Keratinocyte (primary cell): ENCODE measurements around the gene IFNG-AS1. TPM values are rescaled to one million over a fixed set of nuclear protein-coding genes. Genes with fewer than 3 reads are reported as not detected.

ENCODE experiments used
- DNase-seq: peaks from one replicate; pipeline ENCODE4 v3.0.0-alpha.2; 2011; ENCODE audit warnings: low read depth, missing footprints, low spot score
- FAIRE-seq: peaks from 2 replicates; lab custom pipeline; 2011; peaks lifted over from hg19 to GRCh38; lab: Jason Lieb, UNC
- H2AFZ ChIP-seq: 2 replicates; pipeline ENCODE4 v1.6.0; 2012; ENCODE audit warnings: low read length, control low read depth, inconsistent platforms; ENCODE audit not compliant: control insufficient read depth
- H3K27ac ChIP-seq: 2 replicates; pipeline ENCODE4 v1.5.1; 2011; ENCODE audit warnings: low read length; ENCODE audit not compliant: control insufficient read depth, insufficient read depth
- H3K27me3 ChIP-seq: 3 replicates; pipeline ENCODE4 v1.6.0; 2011; ENCODE audit warnings: low read length; ENCODE audit not compliant: control insufficient read depth, insufficient read depth; ENCODE audit errors: extremely low read depth
- H3K36me3 ChIP-seq, 2 experiments: 2 replicates in 1 of 2; 3 replicates in 1 of 2; pipeline ENCODE4 v1.5.1; 2011; ENCODE audit warnings: low read length in 2 of 2, mild to moderate bottlenecking in 1 of 2; ENCODE audit not compliant: control insufficient read depth in 2 of 2, insufficient read depth in 2 of 2; ENCODE audit errors: extremely low read depth in 1 of 2
- H3K4me1 ChIP-seq: 3 replicates; pipeline ENCODE4 v1.5.1; 2011; ENCODE audit warnings: low read length; ENCODE audit not compliant: control insufficient read depth, insufficient read depth; ENCODE audit errors: extremely low read depth
- H3K4me2 ChIP-seq: 3 replicates; pipeline ENCODE4 v1.6.0; 2011; ENCODE audit warnings: low read depth, low read length; ENCODE audit not compliant: control insufficient read depth, insufficient read depth; ENCODE audit errors: extremely low read depth
- H3K4me3 ChIP-seq, 3 experiments: fragments of 200-600 bp in 1 of 3; sonication (generic) in 1 of 3; 2 replicates in 2 of 3; 3 replicates in 1 of 3; pipeline ENCODE4 v1.5.1; 2011 to 2016; ENCODE audit warnings: low read length in 3 of 3, mild to moderate bottlenecking in 3 of 3, control low read depth in 2 of 3, inconsistent platforms in 1 of 3, low read depth in 1 of 3, mixed read lengths in 1 of 3, mixed run types in 1 of 3, moderate library complexity in 1 of 3; ENCODE audit not compliant: control insufficient read depth in 2 of 3, insufficient read depth in 2 of 3; ENCODE audit errors: extremely low read depth in 1 of 3
- H3K79me2 ChIP-seq: 2 replicates; pipeline ENCODE4 v1.6.0; 2012; ENCODE audit warnings: low read length; ENCODE audit not compliant: control insufficient read depth, insufficient read depth
- H3K9ac ChIP-seq: 3 replicates; pipeline ENCODE4 v1.6.0; 2011; ENCODE audit warnings: low read length; ENCODE audit not compliant: control insufficient read depth, insufficient read depth; ENCODE audit errors: extremely low read depth
- H3K9me1 ChIP-seq: 3 replicates; pipeline ENCODE4 v1.6.0; 2011; ENCODE audit warnings: low read length; ENCODE audit not compliant: control insufficient read depth, insufficient read depth; ENCODE audit errors: extremely low read depth
- H3K9me3 ChIP-seq: 2 replicates; pipeline ENCODE4 v1.5.1; 2012; ENCODE audit warnings: low read depth, low read length; ENCODE audit not compliant: control insufficient read depth
- H4K20me1 ChIP-seq: 3 replicates; pipeline ENCODE4 v1.6.0; 2011; ENCODE audit warnings: low read length; ENCODE audit not compliant: control insufficient read depth, insufficient read depth; ENCODE audit errors: extremely low read depth
- CTCF ChIP-seq, 3 experiments: IDR thresholded peaks in 1 of 3; conservative IDR thresholded peaks in 1 of 3; optimal IDR thresholded peaks in 1 of 3; 2 replicates in 2 of 3; 3 replicates in 1 of 3; pipeline versions ENCODE3 to v1.5.1; 2011; ENCODE audit warnings: low read length in 3 of 3, mild to moderate bottlenecking in 3 of 3, moderate library complexity in 2 of 3, control low read depth in 1 of 3, inconsistent platforms in 1 of 3; ENCODE audit not compliant: insufficient read depth in 2 of 3; ENCODE audit errors: extremely low read depth in 1 of 3
- EZH2 ChIP-seq: IDR thresholded peaks from one replicate; pipeline ENCODE4 v1.6.1; 2012; ENCODE audit warnings: inconsistent platforms, mild to moderate bottlenecking, low read length, moderate library complexity
- dilution Hi-C: fragments of 300-500 bp; cut with MboI; formaldehyde crosslinking; loops from one replicate; pipeline ENCODE4 v1.7.0; 2020; ENCODE audit warnings: low sequenced_read_pairs; ENCODE audit not compliant: extremely low pct_ligation_motif_present
- polyA plus RNA-seq, 5 experiments: library from polyadenylated mRNA; depleted of rRNA in 3 of 5; stranded (reverse) in 3 of 5; stranded (forward) in 1 of 5; unstranded in 1 of 5; fragments of >200 nt; gene quantifications; 1 replicate in 1 of 5; 2 replicates in 3 of 5; 3 replicates in 1 of 5; pipeline versions ENCODE4 v1.2.1 to v1.2.3, GENCODE V29; 2011 to 2012; ENCODE audit warnings: missing spikeins in 2 of 5, low read depth in 1 of 5, low replicate concordance in 1 of 5

Gene IFNG-AS1
- polyA plus RNA-seq, 1 donor (not counting 4 experiments of a cell fraction or from before 2014, with no cell fraction given) = not detected

GRCh38 chr12:68003777-68004176, 14.5 kb downstream of the IFNG-AS1 start:
- dilution Hi-C loops = no loop called here
- Histone ChIP-seq H3K9me1 (no peaks in the 10 kb centered on the region), H3K4me3 (no peak overlapping the region), H3K9me3 (no peaks in the 10 kb centered on the region), H4K20me1 (no peaks in the 10 kb centered on the region), H3K27ac (no peak overlapping the region), H3K36me3 (no peaks in the 10 kb centered on the region), H3K27me3 (no peaks in the 10 kb centered on the region), H3K4me1 (no peaks in the 10 kb centered on the region), H3K79me2 (no peaks in the 10 kb centered on the region), H2AFZ (no peak overlapping the region), H3K4me2 (no peak overlapping the region), H3K9ac (no peak overlapping the region)
- DNase-seq (no peak), FAIRE-seq (no peak)
- no peak for TF ChIP-seq CTCF (optimal IDR thresholded peaks at IDR 0.05 in 1 of 3, IDR thresholded peaks at IDR 0.05 in 1 of 3, conservative IDR thresholded peaks at IDR 0.05 in 1 of 3; ENCODE audit: extremely low read depth in 1 of 3, insufficient read depth in 2 of 3, low read length in 3 of 3)
- TF ChIP-seq EZH2 = no peak

- Histone ChIP-seq H3K4me2 (no peak overlapping the region), H4K20me1 (no peaks in the 10 kb centered on the region), H3K4me1 (no peaks in the 10 kb centered on the region), H3K9ac (no peak overlapping the region), H3K36me3 (no peaks in the 10 kb centered on the region), H3K9me1 (no peaks in the 10 kb centered on the region), H2AFZ (no peak overlapping the region), H3K79me2 (no peaks in the 10 kb centered on the region), H3K4me3 (no peak overlapping the region), H3K27me3 (no peaks in the 10 kb centered on the region), H3K27ac (no peak overlapping the region), H3K9me3 (no peaks in the 10 kb centered on the region)
- FAIRE-seq = no peak
- TF ChIP-seq EZH2 (no peak), CTCF (optimal IDR thresholded peaks at IDR 0.05 in 1 of 3, IDR thresholded peaks at IDR 0.05 in 1 of 3, conservative IDR thresholded peaks at IDR 0.05 in 1 of 3; ENCODE audit: extremely low read depth in 1 of 3, insufficient read depth in 2 of 3, low read length in 3 of 3) (no peak)
- dilution Hi-C loops = no loop called here
- DNase-seq = no peak
These were observed 17.8 kb downstream of the IFNG-AS1 start for GRCh38 chr12:68007033-68007432.
